Airway epithelial cell (primary cell): ENCODE data around the gene NBPF9. TPM values are rescaled to one million over a fixed set of nuclear protein-coding genes. Genes with fewer than 3 reads are reported as not detected.

Experiments
- total RNA-seq: library from RNA; depleted of rRNA; stranded (reverse); fragments of >200 nt; gene quantifications from 2 replicates; pipeline ENCODE4 v1.2.3, GENCODE V29; 2015

Gene NBPF9, protein sequence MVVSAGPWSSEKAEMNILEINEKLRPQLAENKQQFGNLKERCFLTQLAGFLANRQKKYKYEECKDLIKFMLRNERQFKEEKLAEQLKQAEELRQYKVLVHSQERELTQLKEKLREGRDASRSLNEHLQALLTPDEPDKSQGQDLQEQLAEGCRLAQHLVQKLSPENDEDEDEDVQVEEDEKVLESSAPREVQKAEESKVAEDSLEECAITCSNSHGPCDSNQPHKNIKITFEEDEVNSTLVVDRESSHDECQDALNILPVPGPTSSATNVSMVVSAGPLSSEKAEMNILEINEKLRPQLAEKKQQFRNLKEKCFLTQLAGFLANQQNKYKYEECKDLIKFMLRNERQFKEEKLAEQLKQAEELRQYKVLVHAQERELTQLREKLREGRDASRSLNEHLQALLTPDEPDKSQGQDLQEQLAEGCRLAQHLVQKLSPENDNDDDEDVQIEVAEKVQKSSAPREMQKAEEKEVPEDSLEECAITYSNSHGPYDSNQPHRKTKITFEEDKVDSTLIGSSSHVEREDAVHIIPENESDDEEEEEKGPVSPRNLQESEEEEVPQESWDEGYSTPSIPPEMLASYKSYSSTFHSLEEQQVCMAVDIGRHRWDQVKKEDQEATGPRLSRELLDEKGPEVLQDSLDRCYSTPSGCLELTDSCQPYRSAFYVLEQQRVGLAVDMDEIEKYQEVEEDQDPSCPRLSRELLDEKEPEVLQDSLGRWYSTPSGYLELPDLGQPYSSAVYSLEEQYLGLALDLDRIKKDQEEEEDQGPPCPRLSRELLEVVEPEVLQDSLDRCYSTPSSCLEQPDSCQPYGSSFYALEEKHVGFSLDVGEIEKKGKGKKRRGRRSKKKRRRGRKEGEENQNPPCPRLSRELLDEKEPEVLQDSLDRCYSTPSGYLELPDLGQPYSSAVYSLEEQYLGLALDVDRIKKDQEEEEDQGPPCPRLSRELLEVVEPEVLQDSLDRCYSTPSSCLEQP (N-terminal part only)
- 3.9 and 4.7 TPM in 2 replicates for total RNA-seq

DNA sequence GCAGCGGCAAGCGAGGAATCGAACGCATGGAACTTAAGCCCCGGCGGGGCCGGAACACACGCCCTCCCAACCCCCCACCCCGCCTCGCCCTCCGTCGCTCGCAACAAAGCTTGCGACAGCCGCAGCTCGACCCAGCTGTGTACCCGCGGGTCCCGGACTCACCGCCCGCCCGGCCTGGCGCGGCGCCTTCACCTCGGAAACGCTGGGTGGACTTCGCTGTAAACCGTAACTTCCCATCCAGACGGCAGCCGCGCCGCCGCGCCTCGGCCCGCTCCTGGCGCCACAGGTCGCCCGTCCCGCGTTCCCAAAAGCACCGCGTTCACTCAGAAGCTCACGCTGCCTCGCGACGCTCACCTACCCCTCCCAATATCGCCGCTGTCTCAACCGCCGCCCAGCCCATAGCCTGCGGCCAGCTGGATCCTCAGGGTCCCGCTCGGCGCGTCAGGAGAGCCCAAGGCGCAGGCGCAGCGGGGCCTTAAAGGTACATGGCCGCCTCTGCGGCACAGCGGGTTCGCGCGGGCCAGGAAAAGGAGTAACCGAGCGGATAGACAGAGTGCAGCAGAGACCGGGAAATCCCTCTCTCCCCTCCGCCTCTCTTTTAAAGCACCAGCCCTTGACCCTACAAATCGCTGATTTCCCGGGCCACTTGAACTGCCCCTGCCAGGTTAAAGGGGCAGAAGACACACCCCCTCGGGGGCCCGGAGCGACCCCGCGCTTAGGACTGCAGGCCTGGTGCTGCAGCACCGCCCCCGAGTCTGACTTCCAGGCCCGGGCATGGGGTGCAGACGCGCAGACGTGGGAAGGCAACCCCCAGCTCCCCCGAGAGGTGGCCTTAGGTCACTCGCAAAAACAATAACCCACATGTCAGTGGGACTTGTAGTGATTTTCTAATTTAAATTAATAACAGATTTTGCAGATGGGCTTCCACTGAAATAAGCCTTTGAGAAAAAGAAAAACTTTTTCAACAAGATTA lies at the start of gene NBPF9:
Gene NBPF9 (minus strand): TSS at position 443 of the 973 bp plus-strand sequence. CDS start 21,412 bp downstream, outside the sequence.

